RWPE2 (cell line): ENCODE results near the gene FRK.
A peak's percentile ranks its signal among the peaks of the same experiment; 100 is the strongest.

Experiments used
- ATAC-seq: fragments of 200-7000 bp; cut with Tn5 transposase; 3 replicates; pipeline ENCODE4 v1.9.1; 2021; ENCODE audit warnings: low read depth
- DNase-seq: peaks from one replicate; pipeline ENCODE4 v3.0.0-alpha.2; 2020; ENCODE audit warnings: low spot score
- H3K27ac ChIP-seq: fragments of 450-650 bp; 2 replicates; pipeline ENCODE4 v1.5.1; 2017; ENCODE audit warnings: mild to moderate bottlenecking; ENCODE audit not compliant: poor library complexity, severe bottlenecking
- H3K27me3 ChIP-seq: fragments of 250-450 bp; sonication (Bioruptor Pico); 2 replicates; pipeline ENCODE4 v1.5.1; 2021; ENCODE audit warnings: mild to moderate bottlenecking, moderate library complexity; ENCODE audit not compliant: insufficient read depth, poor library complexity, severe bottlenecking
- H3K36me3 ChIP-seq: fragments of 250-450 bp; sonication (Bioruptor Pico); 2 replicates; pipeline ENCODE4 v1.5.1; 2020; ENCODE audit warnings: low read depth, mild to moderate bottlenecking, moderate library complexity
- H3K4me1 ChIP-seq: fragments of 250-450 bp; sonication (Bioruptor Pico); 2 replicates; pipeline ENCODE4 v1.5.1; 2021; ENCODE audit warnings: mild to moderate bottlenecking, moderate library complexity; ENCODE audit not compliant: insufficient read depth, poor library complexity, severe bottlenecking
- H3K4me3 ChIP-seq: fragments of 250-450 bp; sonication (Bioruptor Pico); 2 replicates; pipeline ENCODE4 v1.5.1; 2021; ENCODE audit warnings: mild to moderate bottlenecking, moderate library complexity; ENCODE audit not compliant: severe bottlenecking
- H3K9me3 ChIP-seq: fragments of 250-450 bp; sonication (Bioruptor Pico); 2 replicates; pipeline ENCODE4 v1.5.1; 2021; ENCODE audit warnings: mild to moderate bottlenecking, moderate library complexity; ENCODE audit not compliant: severe bottlenecking
- CTCF ChIP-seq: fragments of 450-650 bp; IDR thresholded peaks from one replicate; pipeline ENCODE4 v1.5.1; 2017; ENCODE audit warnings: mild to moderate bottlenecking, moderate library complexity; ENCODE audit not compliant: poor library complexity, severe bottlenecking

The FRK gene

GRCh38 chr6:116008470-116009243 lies 52.0 kb downstream of the FRK start:
- no peak overlapping the region for H3K4me3 ChIP-seq
- DNase-seq, result no peak
- H3K4me1 ChIP-seq, result peaks cover 34% of the 10 kb centered on the region
- ATAC-seq, result peak; percentile 45
- H3K27ac ChIP-seq, result peak overlapping the region; percentile 41
- H3K9me3 ChIP-seq, result no peaks in the 10 kb centered on the region
- no peaks in the 10 kb centered on the region for H3K36me3 ChIP-seq
- no peaks in the 10 kb centered on the region for H3K27me3 ChIP-seq
- TF ChIP-seq CTCF, result no peak

- H3K27me3 ChIP-seq, result no peaks in the 10 kb centered on the region
- no peaks in the 10 kb centered on the region for H3K9me3 ChIP-seq
- no peaks in the 10 kb centered on the region for H3K36me3 ChIP-seq
- no peak overlapping the region for H3K27ac ChIP-seq
- ATAC-seq, result no peak
- peaks cover 9% of the 10 kb centered on the region for H3K4me1 ChIP-seq
- TF ChIP-seq CTCF, result no peak
- DNase-seq, result no peak
- no peak overlapping the region for H3K4me3 ChIP-seq
Observed at GRCh38 chr6:116004841-116005815, 55.6 kb downstream of the FRK start.

- ATAC-seq, result no peak
Observed at GRCh38 chr6:116003668-116004067, 57.0 kb downstream of the FRK start.

GRCh38 chr6:116002756-116003155 lies 57.9 kb downstream of the FRK start:
- no peak for TF ChIP-seq CTCF
- no peak overlapping the region for H3K4me3 ChIP-seq
- H3K4me1 ChIP-seq, result no peaks in the 10 kb centered on the region
- no peak overlapping the region for H3K27ac ChIP-seq
- no peaks in the 10 kb centered on the region for H3K27me3 ChIP-seq
- no peaks in the 10 kb centered on the region for H3K9me3 ChIP-seq
- ATAC-seq (no peak), DNase-seq (no peak)
- H3K36me3 ChIP-seq, result no peaks in the 10 kb centered on the region

More at GRCh38 chr6:116003668-116004067, 57.0 kb downstream of the FRK start:
- no peak overlapping the region for H3K4me3 ChIP-seq
- no peak for DNase-seq
- no peaks in the 10 kb centered on the region for H3K9me3 ChIP-seq
- no peaks in the 10 kb centered on the region for H3K36me3 ChIP-seq
- H3K27me3 ChIP-seq, result no peaks in the 10 kb centered on the region
- no peak for TF ChIP-seq CTCF
- no peak overlapping the region for H3K27ac ChIP-seq
- peaks cover 1% of the 10 kb centered on the region for H3K4me1 ChIP-seq
